GM12874 (cell line): ENCODE measurements around the gene TNPO1.

Experiments used
- CTCF ChIP-seq: IDR thresholded peaks from 2 replicates; pipeline ENCODE4 v1.5.1; 2011; ENCODE audit warnings: low read depth, mild to moderate bottlenecking, control low read depth, low read length, moderate library complexity; ENCODE audit not compliant: insufficient read depth

Gene TNPO1

GRCh38 chr5:72883850-72884249, 67.4 kb downstream of the TNPO1 start:
- TF ChIP-seq CTCF: no peak

GRCh38 chr5:72884892-72885291, 68.4 kb downstream of the TNPO1 start:
- TF ChIP-seq CTCF: no peak

GRCh38 chr5:72885824-72886223, 69.4 kb downstream of the TNPO1 start:
- TF ChIP-seq CTCF: no peak

GRCh38 chr5:72888595-72888994, 72.1 kb downstream of the TNPO1 start:
- TF ChIP-seq CTCF: no peak

- no peak for TF ChIP-seq CTCF
These were observed 72.9 kb downstream of the TNPO1 start for GRCh38 chr5:72889324-72889723.

- no peak for TF ChIP-seq CTCF
These were observed 76.4 kb downstream of the TNPO1 start for GRCh38 chr5:72892846-72893245.

- TF ChIP-seq CTCF: no peak
These were observed 79.3 kb downstream of the TNPO1 start for GRCh38 chr5:72895758-72896157.

GRCh38 chr5:72906806-72907205, 90.3 kb downstream of the TNPO1 start:
- no peak for TF ChIP-seq CTCF
